ENCODE measurements around the gene TECPR2. TPM values are rescaled to one million over a fixed set of nuclear protein-coding genes. Genes with fewer than 3 reads are reported as not detected.

Gene TECPR2
- total RNA-seq, 1 experiment from 2014 or later = 29.7 TPM

GRCh38 chr14:102500713-102501112, 138.0 kb downstream of the TECPR2 start:
- DNase-seq = no peak
- ChIA-PET POLR2A (ENCODE audit: unreplicated experiment) (no interaction called here), CTCF (interaction anchor here (0.6 kb wide), 1 partner anchor 1103 kb away, joined by 4 read pairs; no protein-coding TSS in a partner anchor)
- Histone ChIP-seq H3K4me2 (no peak overlapping the region), H3F3A (ENCODE audit: insufficient read depth, low read depth) (peaks cover 22% of the 10 kb centered on the region), H3K27me3 (ENCODE audit: insufficient read depth, low read depth) (no peaks in the 10 kb centered on the region), H3K36me3 (ENCODE audit: low read depth) (no peaks in the 10 kb centered on the region), H3K4me3 (no peak overlapping the region), H4K20me1 (ENCODE audit: insufficient read depth) (no peaks in the 10 kb centered on the region), H3K27ac (no peak overlapping the region), H3K9me2 (ENCODE audit: insufficient read depth) (no peaks in the 10 kb centered on the region), H3K9me3 (ENCODE audit: insufficient read depth, low read depth) (no peaks in the 10 kb centered on the region), H3K79me2 (ENCODE audit: low read depth) (no peaks in the 10 kb centered on the region), H3K4me1 (replicated peaks; ENCODE audit: insufficient read depth) (no peaks in the 10 kb centered on the region), H2AFZ (no peak overlapping the region)
- intact Hi-C loops (cut with micrococcal nuclease; ENCODE audit: unreplicated experiment) = no loop called here
- TF ChIP-seq EZH2 (IDR thresholded peaks at IDR 0.05; ENCODE audit: low read depth) (no peak), CTCF (conservative IDR thresholded peaks at IDR 0.05) (no peak)
- BruUV-seq (replicated peaks) = no TSS peak

DNA sequence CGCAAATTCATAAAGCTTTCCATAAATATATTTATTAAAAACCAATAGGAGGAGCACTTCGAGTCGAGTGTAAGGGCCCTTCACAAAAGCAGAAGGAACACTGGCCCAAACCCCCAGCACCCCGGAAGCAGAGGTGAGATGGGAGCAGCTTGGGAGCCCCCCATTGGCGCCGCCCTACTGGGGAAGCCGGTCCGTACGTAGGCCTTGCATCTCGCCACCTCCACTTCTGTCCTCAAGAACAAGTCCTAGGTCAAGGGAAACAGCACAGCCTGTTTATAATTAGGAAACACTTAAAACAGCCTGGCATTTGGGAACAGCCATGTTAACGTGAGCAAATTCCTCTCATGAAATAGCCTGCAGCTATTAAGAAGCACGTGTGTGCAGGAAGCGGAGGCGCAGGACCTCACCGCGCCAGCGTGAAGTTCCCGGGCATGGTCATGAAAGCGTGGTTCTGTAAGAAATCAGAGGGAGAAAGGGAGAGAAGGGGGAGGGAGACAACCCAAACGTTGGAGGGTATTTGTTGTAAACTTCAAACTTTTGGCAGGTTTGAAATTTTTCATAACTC, 139.1 kb downstream of the TECPR2 start:
- no peaks in the 10 kb centered on the region for H3K36me3 ChIP-seq (ENCODE audit: low read depth)
- peak; percentile 49; the same call in 1 of the 2 replicates for TF ChIP-seq CTCF (conservative IDR thresholded peaks at IDR 0.05)
- no peak for TF ChIP-seq EZH2 (IDR thresholded peaks at IDR 0.05; ENCODE audit: low read depth)
- ChIA-PET CTCF (interaction anchor here (0.5 kb wide), 1 partner anchor 374 kb away, joined by 13 read pairs; no protein-coding TSS in a partner anchor), POLR2A (ENCODE audit: unreplicated experiment) (no interaction called here)
- no peaks in the 10 kb centered on the region for H4K20me1 ChIP-seq (ENCODE audit: insufficient read depth)
- H3K4me2 ChIP-seq = no peak overlapping the region
- no peak overlapping the region for H2AFZ ChIP-seq
- no peaks in the 10 kb centered on the region for H3K4me1 ChIP-seq (replicated peaks; ENCODE audit: insufficient read depth)
- H3K79me2 ChIP-seq (ENCODE audit: low read depth) = no peaks in the 10 kb centered on the region
- H3K9me3 ChIP-seq (ENCODE audit: insufficient read depth, low read depth) = no peaks in the 10 kb centered on the region
- no peak overlapping the region for H3K4me3 ChIP-seq
- no TSS peak for BruUV-seq (replicated peaks)
- no peak overlapping the region for H3K27ac ChIP-seq
- H3F3A ChIP-seq (ENCODE audit: insufficient read depth, low read depth) = peaks cover 27% of the 10 kb centered on the region
- no peak for DNase-seq
- intact Hi-C loops (cut with micrococcal nuclease; ENCODE audit: unreplicated experiment) = no loop called here
- H3K27me3 ChIP-seq (ENCODE audit: insufficient read depth, low read depth) = no peaks in the 10 kb centered on the region
- H3K9me2 ChIP-seq (ENCODE audit: insufficient read depth) = no peaks in the 10 kb centered on the region

- TF ChIP-seq EZH2 (IDR thresholded peaks at IDR 0.05; ENCODE audit: low read depth) (no peak), CTCF (conservative IDR thresholded peaks at IDR 0.05) (no peak)
- Histone ChIP-seq H3K36me3 (ENCODE audit: low read depth) (no peaks in the 10 kb centered on the region), H3K27me3 (ENCODE audit: insufficient read depth, low read depth) (no peaks in the 10 kb centered on the region), H3K4me1 (replicated peaks; ENCODE audit: insufficient read depth) (no peaks in the 10 kb centered on the region), H4K20me1 (ENCODE audit: insufficient read depth) (no peaks in the 10 kb centered on the region), H3K27ac (no peak overlapping the region), H3K4me2 (no peak overlapping the region), H3K9me3 (ENCODE audit: insufficient read depth, low read depth) (no peaks in the 10 kb centered on the region), H3K4me3 (no peak overlapping the region), H3F3A (ENCODE audit: insufficient read depth, low read depth) (peaks cover 27% of the 10 kb centered on the region), H3K79me2 (ENCODE audit: low read depth) (no peaks in the 10 kb centered on the region), H3K9me2 (ENCODE audit: insufficient read depth) (no peaks in the 10 kb centered on the region), H2AFZ (no peak overlapping the region)
- POLR2A ChIA-PET (ENCODE audit: unreplicated experiment) = no interaction called here
- CTCF ChIA-PET = interaction anchor here (0.5 to 0.6 kb wide), 2 partner anchors 100 to 374 kb away, joined by 13 read pairs; no protein-coding TSS in a partner anchor
- intact Hi-C loops (cut with micrococcal nuclease; ENCODE audit: unreplicated experiment) = no loop called here
- BruUV-seq (replicated peaks) = no TSS peak
- no peak for DNase-seq
Observed at GRCh38 chr14:102502571-102502970, 139.8 kb downstream of the TECPR2 start.

All from PC-9 (cell line).